OCI-LY3 (cell line): Measurements from ENCODE around the gene MEAK7.

Experiments
- EZH2phosphoT487 ChIP-seq: fragments of 200-600 bp; shearing (Covaris generic); IDR thresholded peaks from 2 replicates; pipeline ENCODE4 v1.6.1; 2018; ENCODE audit warnings: antibody characterized with exemption, mixed run types, low read depth
- TF ChIP-seq, protein P1 (sequence below): fragments of 200-600, 300-600 bp; sonication (generic); IDR thresholded peaks from 2 replicates; pipeline ENCODE4 v1.5.1; 2014; ENCODE audit warnings: antibody characterized with exemption, low read length, low read depth

DNA sequence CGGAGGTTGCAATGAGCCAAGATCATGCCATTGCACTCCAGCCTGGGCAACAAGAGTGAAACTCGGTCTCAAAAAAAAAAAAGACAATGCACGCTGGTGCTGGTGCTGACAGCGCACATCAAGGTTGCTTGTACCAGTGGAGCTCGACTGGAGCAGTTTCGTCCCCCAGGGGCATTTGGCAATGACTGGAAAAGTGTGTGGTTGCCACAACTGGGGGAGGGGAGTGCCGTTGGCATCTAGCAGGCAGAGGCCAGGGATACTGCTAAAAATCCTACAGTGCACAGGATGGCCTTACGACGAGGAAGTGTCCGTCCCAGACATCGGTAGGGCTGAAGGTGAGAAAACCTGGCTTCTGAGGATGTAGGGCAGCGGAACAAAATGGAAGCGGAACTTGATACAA lies 2.4 kb downstream of the MEAK7 start:
- TF ChIP-seq, protein P1, sequence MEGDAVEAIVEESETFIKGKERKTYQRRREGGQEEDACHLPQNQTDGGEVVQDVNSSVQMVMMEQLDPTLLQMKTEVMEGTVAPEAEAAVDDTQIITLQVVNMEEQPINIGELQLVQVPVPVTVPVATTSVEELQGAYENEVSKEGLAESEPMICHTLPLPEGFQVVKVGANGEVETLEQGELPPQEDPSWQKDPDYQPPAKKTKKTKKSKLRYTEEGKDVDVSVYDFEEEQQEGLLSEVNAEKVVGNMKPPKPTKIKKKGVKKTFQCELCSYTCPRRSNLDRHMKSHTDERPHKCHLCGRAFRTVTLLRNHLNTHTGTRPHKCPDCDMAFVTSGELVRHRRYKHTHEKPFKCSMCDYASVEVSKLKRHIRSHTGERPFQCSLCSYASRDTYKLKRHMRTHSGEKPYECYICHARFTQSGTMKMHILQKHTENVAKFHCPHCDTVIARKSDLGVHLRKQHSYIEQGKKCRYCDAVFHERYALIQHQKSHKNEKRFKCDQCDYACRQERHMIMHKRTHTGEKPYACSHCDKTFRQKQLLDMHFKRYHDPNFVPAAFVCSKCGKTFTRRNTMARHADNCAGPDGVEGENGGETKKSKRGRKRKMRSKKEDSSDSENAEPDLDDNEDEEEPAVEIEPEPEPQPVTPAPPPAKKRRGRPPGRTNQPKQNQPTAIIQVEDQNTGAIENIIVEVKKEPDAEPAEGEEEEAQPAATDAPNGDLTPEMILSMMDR, result no peak
- no peak for TF ChIP-seq EZH2phosphoT487
